ENCODE results near the gene NUDCD3. TPM values are rescaled to one million over a fixed set of nuclear protein-coding genes. Genes with fewer than 3 reads are reported as not detected.

Gene NUDCD3
- total and polyA plus RNA-seq, 7 donors: 34.6 to 140 (median 97.7) TPM

DNA sequence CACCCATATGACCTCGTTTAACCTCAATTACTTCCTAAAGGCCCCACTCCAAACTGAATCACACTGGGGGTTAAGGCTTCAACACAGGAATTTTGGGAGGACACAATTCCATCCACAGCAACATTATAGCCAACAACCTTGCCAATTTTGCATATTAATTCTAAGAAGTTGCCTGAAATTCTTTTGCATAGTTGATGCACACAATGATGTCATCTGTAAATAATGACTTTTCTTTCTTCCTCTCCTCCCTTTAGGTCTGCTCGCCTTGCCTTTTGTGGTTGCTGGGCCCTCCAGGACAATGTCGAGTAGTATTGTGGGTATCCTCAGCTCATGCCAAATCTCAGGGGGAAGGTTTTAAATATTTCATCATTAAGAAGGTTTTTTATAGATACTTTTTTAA, 149.1 kb downstream of the NUDCD3 start:
- intact Hi-C loops (cut with DNase I): loop anchor here in 1 of 2 donors (10.0 kb wide), 1 partner anchor 203 kb away; the partner anchor contains the start of gene NPC1L1
- TF ChIP-seq, protein P1, sequence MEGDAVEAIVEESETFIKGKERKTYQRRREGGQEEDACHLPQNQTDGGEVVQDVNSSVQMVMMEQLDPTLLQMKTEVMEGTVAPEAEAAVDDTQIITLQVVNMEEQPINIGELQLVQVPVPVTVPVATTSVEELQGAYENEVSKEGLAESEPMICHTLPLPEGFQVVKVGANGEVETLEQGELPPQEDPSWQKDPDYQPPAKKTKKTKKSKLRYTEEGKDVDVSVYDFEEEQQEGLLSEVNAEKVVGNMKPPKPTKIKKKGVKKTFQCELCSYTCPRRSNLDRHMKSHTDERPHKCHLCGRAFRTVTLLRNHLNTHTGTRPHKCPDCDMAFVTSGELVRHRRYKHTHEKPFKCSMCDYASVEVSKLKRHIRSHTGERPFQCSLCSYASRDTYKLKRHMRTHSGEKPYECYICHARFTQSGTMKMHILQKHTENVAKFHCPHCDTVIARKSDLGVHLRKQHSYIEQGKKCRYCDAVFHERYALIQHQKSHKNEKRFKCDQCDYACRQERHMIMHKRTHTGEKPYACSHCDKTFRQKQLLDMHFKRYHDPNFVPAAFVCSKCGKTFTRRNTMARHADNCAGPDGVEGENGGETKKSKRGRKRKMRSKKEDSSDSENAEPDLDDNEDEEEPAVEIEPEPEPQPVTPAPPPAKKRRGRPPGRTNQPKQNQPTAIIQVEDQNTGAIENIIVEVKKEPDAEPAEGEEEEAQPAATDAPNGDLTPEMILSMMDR (IDR thresholded peaks at IDR 0.05): no peak
- no peak for ATAC-seq
- Histone ChIP-seq H3K9me3 (peaks cover 8% of the 10 kb centered on the region), H3K4me3 (no peak overlapping the region), H3K36me3 (ENCODE audit: insufficient read depth in 1 of 2, low read depth in 1 of 2) (no peaks in the 10 kb centered on the region), H3K27ac (no peak overlapping the region), H3K27me3 (ENCODE audit: insufficient read depth in 3 of 3, low read length in 2 of 3) (no peaks in the 10 kb centered on the region), H3K4me1 (no peaks in the 10 kb centered on the region)
- 75 to 88% (median 78%) methylated on average over 3 of the region's 3 CpGs for WGBS, 3 donors
- no peak for DNase-seq

DNA sequence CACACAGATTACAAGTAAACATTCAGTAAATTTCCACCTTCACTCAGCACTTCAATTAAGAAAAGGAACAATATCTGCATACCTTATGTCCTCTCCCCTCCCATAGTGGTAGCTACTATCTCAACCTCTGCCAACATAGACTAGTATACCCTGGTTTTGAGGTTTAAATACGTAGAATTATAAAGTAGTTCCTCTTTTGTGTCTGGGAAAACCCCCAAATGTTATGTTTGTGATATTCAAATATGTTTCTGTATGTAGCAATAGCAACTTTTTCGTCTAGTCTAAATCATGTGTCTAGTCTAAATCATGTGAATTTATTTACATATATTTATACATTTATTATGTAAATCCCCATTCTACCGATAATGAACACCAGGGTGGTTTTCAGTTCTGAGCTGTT, 151.9 kb downstream of the NUDCD3 start:
- TF ChIP-seq, protein P1 (IDR thresholded peaks at IDR 0.05): no peak
- Histone ChIP-seq H3K27me3 (ENCODE audit: insufficient read depth in 3 of 3, low read length in 2 of 3) (no peaks in the 10 kb centered on the region), H3K9me3 (peaks cover 8% of the 10 kb centered on the region), H3K27ac (no peak overlapping the region), H3K4me1 (peaks cover 4% of the 10 kb centered on the region), H3K4me3 (no peak overlapping the region), H3K36me3 (ENCODE audit: insufficient read depth in 1 of 2, low read depth in 1 of 2) (no peaks in the 10 kb centered on the region)
- WGBS, 3 donors: 81 to 85% (median 82%) methylated on average over 3 of the region's 3 CpGs
- ATAC-seq (no peak), DNase-seq (no peak)
- intact Hi-C loops (cut with DNase I): no loop called here

DNA sequence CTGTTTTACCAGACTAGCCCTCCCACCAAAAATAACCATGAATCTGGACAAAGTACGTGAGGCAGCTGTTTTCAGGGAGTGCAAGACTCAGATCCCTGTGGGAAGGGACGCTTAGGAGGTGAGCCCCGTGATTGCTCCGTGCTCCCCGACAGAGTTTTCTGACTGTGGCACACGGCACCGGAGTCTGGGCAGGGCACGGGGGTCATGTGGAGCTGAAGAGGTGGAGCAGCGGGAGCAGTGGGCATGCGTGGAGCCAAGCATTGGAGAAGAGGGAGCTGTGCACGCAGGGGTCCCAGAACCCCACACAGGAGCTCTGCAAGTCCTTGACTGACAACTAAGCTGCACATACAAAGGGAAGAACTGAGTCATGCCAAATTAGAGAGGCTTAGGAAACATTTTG, 154.0 kb downstream of the NUDCD3 start:
- 82 to 87% (median 87%) methylated on average over 11 of the region's 11 CpGs for WGBS, 3 donors
- Histone ChIP-seq H3K27ac (no peak overlapping the region), H3K4me1 (peaks cover 5% of the 10 kb centered on the region), H3K4me3 (no peak overlapping the region), H3K9me3 (peaks cover 8% of the 10 kb centered on the region), H3K36me3 (ENCODE audit: insufficient read depth in 1 of 2, low read depth in 1 of 2) (no peaks in the 10 kb centered on the region), H3K27me3 (ENCODE audit: insufficient read depth in 3 of 3, low read length in 2 of 3) (no peaks in the 10 kb centered on the region)
- TF ChIP-seq, protein P1 (IDR thresholded peaks at IDR 0.05): no peak
- intact Hi-C loops (cut with DNase I): no loop called here
- DNase-seq (no peak), ATAC-seq (no peak)

DNA sequence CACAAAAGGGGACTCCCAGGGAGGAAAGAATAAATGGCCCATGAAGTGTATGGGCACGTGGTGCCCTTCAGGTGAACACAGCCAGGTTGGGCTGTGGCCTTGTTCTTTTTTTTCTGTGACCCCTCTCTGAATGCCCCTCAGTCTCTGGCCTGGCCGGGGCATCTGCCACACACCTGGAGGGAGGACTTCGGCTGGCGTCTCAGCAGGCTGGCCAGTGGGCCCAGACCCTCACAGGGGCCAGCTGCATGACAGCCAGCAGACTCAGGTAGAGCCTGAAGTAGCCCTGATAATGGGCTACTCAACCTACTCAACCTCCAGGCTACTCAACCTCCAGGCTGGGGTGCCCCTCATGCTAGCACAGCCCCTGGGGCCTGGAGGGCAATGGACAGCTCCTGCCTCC, 155.3 kb downstream of the NUDCD3 start:
- H3K4me1 ChIP-seq: peaks cover 5% of the 10 kb centered on the region
- no peaks in the 10 kb centered on the region for H3K36me3 ChIP-seq (ENCODE audit: insufficient read depth in 1 of 2, low read depth in 1 of 2)
- 87 to 94% (median 90%) methylated on average over 4 of the region's 4 CpGs for WGBS, 3 donors
- intact Hi-C loops (cut with DNase I): no loop called here
- no peak overlapping the region for H3K4me3 ChIP-seq
- ATAC-seq: no peak
- H3K9me3 ChIP-seq: peaks cover 8% of the 10 kb centered on the region
- TF ChIP-seq, protein P1 (IDR thresholded peaks at IDR 0.05): no peak
- no peaks in the 10 kb centered on the region for H3K27me3 ChIP-seq (ENCODE audit: insufficient read depth in 3 of 3, low read length in 2 of 3)
- H3K27ac ChIP-seq: no peak overlapping the region
- DNase-seq: no peak

DNA sequence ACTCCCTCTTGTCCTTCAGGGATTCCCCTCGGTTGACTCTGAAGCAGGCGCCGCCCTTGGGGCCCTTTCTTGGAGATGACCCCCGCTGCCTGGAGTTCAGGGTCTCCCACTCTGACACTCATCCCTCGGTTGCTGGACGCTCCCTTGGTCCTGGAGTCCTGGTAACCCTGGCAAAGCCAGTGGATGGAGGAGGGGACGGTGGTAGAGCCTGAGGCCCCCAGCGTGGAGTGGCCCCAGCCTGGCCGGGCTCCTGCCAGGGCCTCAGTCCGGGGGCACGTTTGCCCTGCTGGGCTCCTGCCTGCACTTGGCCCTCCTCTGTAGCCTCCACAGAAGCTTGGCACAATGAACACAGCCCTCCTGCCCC, 155.7 kb downstream of the NUDCD3 start:
- H3K4me3 ChIP-seq: no peak overlapping the region
- H3K4me1 ChIP-seq: peaks cover 5% of the 10 kb centered on the region
- no peaks in the 10 kb centered on the region for H3K36me3 ChIP-seq (ENCODE audit: insufficient read depth in 1 of 2, low read depth in 1 of 2)
- WGBS, 3 donors: 87 to 94% (median 88%) methylated on average over 11 of the region's 11 CpGs
- H3K27me3 ChIP-seq (ENCODE audit: insufficient read depth in 3 of 3, low read length in 2 of 3): no peaks in the 10 kb centered on the region
- no peak for ATAC-seq
- H3K9me3 ChIP-seq: peaks cover 8% of the 10 kb centered on the region
- intact Hi-C loops (cut with DNase I): no loop called here
- TF ChIP-seq, protein P1 (IDR thresholded peaks at IDR 0.05): no peak
- no peak overlapping the region for H3K27ac ChIP-seq
- no peak for DNase-seq

Data from psoas muscle (tissue), 8 donors.